K562 (cell line): Measurements from ENCODE around the gene MDK. TPM values are rescaled to one million over a fixed set of nuclear protein-coding genes. Genes with fewer than 3 reads are reported as not detected.

Source experiments
- GABPB1 ChIP-seq: sonication (generic); formaldehyde crosslinking; IDR thresholded peaks from 2 replicates; pipeline ENCODE4 v1.8.0; 2022; ENCODE audit warnings: mild to moderate bottlenecking, missing genetic modification reagents
- HCFC1 ChIP-seq: IDR thresholded peaks from 2 replicates; pipeline ENCODE4 v1.6.1; 2012; ENCODE audit warnings: low read depth, low read length, improper control_type of control experiment
- HDAC2 ChIP-seq: fragments of 450-650 bp; IDR thresholded peaks from 2 replicates; pipeline ENCODE4 v1.6.1; 2016; ENCODE audit warnings: mild to moderate bottlenecking
- MTA2 ChIP-seq: fragments of 450-650 bp; IDR thresholded peaks from 2 replicates; pipeline ENCODE4 v1.6.1; 2016; ENCODE audit warnings: low read depth
- PHB ChIP-seq: fragments of 250-450 bp; sonication (Bioruptor Pico); IDR thresholded peaks from 2 replicates; pipeline ENCODE4 v1.5.0; 2021
- PHF8 ChIP-seq: fragments of 200-600 bp; sonication (generic); IDR thresholded peaks from 2 replicates; pipeline ENCODE4 v1.6.1; 2012; ENCODE audit warnings: mixed run types, mild to moderate bottlenecking, inconsistent platforms, low read length, moderate library complexity, borderline replicate concordance
- POLR2B ChIP-seq: fragments of 450-650 bp; IDR thresholded peaks from 2 replicates; pipeline ENCODE4 v1.6.1; 2018; ENCODE audit warnings: low read depth; ENCODE audit not compliant: partially characterized antibody
- POLR2G ChIP-seq: fragments of 200-400 bp; formaldehyde crosslinking; IDR thresholded peaks from 2 replicates; pipeline ENCODE4 v1.6.1; 2017; ENCODE audit warnings: low read depth, mild to moderate bottlenecking, antibody characterized with exemption, low read length, moderate library complexity
- PURB ChIP-seq: sonication (generic); formaldehyde crosslinking; IDR thresholded peaks from 2 replicates; pipeline ENCODE4 v1.9.0; 2021; ENCODE audit warnings: low read depth, mild to moderate bottlenecking, missing genetic modification reagents
- RBM17 ChIP-seq: fragments of 200-400 bp; formaldehyde crosslinking; IDR thresholded peaks from 2 replicates; pipeline ENCODE4 v1.6.1; 2017; ENCODE audit warnings: low read depth, mild to moderate bottlenecking, low read length, borderline replicate concordance
- TRIM24 ChIP-seq, 2 experiments: fragments of 450-650 bp; IDR thresholded peaks; 2 replicates each; pipeline ENCODE4 v1.6.1; 2016
- ZFP30 ChIP-seq: fragments of 250-450 bp; sonication (Bioruptor Pico); IDR thresholded peaks from 2 replicates; pipeline ENCODE4 v1.8.0; 2022; ENCODE audit warnings: moderate library complexity, mild to moderate bottlenecking, inconsistent platforms, borderline replicate concordance
- ZNF41 ChIP-seq: fragments of 250-450 bp; sonication (Bioruptor Pico); conservative IDR thresholded peaks from 2 replicates; pipeline ENCODE4 v1.4.0; 2020; ENCODE audit warnings: mild to moderate bottlenecking
- ZNF707 ChIP-seq: fragments of 250-450 bp; sonication (Bioruptor Pico); conservative IDR thresholded peaks from 2 replicates; pipeline ENCODE4 v1.8.0; 2022; ENCODE audit warnings: inconsistent platforms, mild to moderate bottlenecking, moderate library complexity
- polyA plus RNA-seq, 8 experiments: library from polyadenylated mRNA; depleted of rRNA in 4 of 8; stranded (reverse) in 5 of 8; unstranded in 3 of 8; fragments of >200 nt; fragmentation: Nextera tagmentation in 2 of 8; fragmentation: Illumina TruSeq in 1 of 8; extraction: Ambion mirVana in 2 of 8; extraction: Trizol in 1 of 8; gene quantifications; 2 replicates each; pipeline versions ENCODE4 v1.2.1 to v1.2.3, GENCODE V29; 2011 to 2014; ENCODE audit warnings: inconsistent platforms in 1 of 8, missing spikeins in 1 of 8
- total RNA-seq, 7 experiments: library from RNA; depleted of rRNA in 6 of 7; stranded (reverse); fragments of >200 nt in 6 of 7; fragmentation: Illumina TruSeq in 2 of 7; extraction: Trizol in 2 of 7; gene quantifications; 2 replicates each; pipeline versions ENCODE4 v1.2.1 to v1.2.3, GENCODE V29; 2011 to 2021; ENCODE audit warnings: low replicate concordance in 1 of 7
- TF ChIP-seq, protein P1 (sequence below): fragments of 250-450 bp; sonication (Bioruptor Pico); IDR thresholded peaks from 2 replicates; pipeline ENCODE4 v1.5.0; 2021; ENCODE audit warnings: mild to moderate bottlenecking, moderate library complexity
- TF ChIP-seq, protein P2 (sequence below): sonication (generic); formaldehyde crosslinking; IDR thresholded peaks from 2 replicates; pipeline ENCODE4 v1.8.1; 2022; ENCODE audit warnings: missing genetic modification reagents
- TF ChIP-seq, protein P3 (sequence below): sonication (generic); formaldehyde crosslinking; IDR thresholded peaks from 2 replicates; pipeline ENCODE4 v1.9.0; 2022; ENCODE audit warnings: mild to moderate bottlenecking, missing genetic modification reagents

Gene MDK
- total and polyA plus RNA-seq, 9 of the 15 experiments (the other 6 are each of a cell fraction or from before 2014, with no cell fraction given) = 20.7 to 700 (median 350) TPM

DNA sequence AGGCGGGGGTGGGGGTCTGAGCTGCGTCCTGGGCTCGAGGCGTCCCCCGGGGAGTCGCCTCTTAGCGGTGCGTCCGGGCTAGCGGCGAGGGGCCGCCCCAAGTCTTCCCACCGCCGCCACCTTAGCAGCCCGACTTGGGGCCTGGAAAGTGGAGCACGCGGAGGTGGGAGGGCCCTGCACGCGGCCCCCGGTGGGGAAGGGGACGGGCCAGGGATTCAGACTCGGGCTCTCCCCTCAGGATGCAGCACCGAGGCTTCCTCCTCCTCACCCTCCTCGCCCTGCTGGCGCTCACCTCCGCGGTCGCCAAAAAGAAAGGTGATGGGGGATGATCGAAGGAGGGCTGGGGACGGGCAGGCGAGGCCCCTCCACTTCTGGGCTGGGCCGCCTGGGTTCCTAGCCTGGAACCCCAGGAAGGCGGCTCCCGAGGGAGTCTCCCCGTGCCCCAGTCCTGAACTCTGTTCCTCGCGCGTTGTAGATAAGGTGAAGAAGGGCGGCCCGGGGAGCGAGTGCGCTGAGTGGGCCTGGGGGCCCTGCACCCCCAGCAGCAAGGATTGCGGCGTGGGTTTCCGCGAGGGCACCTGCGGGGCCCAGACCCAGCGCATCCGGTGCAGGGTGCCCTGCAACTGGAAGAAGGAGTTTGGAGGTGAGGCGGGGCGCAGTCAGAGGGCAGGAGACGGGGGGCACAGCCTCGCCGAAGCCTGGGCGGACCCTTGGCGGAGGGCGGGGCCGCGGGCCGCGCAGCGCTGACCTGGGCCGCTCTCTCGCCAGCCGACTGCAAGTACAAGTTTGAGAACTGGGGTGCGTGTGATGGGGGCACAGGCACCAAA, 563 bp downstream of the MDK start (continued):
- no peak for TF ChIP-seq MTA2
- TF ChIP-seq POLR2B = no peak
- no peak for TF ChIP-seq PURB (CRISPR knock-in tag)
- TF ChIP-seq, protein P1, sequence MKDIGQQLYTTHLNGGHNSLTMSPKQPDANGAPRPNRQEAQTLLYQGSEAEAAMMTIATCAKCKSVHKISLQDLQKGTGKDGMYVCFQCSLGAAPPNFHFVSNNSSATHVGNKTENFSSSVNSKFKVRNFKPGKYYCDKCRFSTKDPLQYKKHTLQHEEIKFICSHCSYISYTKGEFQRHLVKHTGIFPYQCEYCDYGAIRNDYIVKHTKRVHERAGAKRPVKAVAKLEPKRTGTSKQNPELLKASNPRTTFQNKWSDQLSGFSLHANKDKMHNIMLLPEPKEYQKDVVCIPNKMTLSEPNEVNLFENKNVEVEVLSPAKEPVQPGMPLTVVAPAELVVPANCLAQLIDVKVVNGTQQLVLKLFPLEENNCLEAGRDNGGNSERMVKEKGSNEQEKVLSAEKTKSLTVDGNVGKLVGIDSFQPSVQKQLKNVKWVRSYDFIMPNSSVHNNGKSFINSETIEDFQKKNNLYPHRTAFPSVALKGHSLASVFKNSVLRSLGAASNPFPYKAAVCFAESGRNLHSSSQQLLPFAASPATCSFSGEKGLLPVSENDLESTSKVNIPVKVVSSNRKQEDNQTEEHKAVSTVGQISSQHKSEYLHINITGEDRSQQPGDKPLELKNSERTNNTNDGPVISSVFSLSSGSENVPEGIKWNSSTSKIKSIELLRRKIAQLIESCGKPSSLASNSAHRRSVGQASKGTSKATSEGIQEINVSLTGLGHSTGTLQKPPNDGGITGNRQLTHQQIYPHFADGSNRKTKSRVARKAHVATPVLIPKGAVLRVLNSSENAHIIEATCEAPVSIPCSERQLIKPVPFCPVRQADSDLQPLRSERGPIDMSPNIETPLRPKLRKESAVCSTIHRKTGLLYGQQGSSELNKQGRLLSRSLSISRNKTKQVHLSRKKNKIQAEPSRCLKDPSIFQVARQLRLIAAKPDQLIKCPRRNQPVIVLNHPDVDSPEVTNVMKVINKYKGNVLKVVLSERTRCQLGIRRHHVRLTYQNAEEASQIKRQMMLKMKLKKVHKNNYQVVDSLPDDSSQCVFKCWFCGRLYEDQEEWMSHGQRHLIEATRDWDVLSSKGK (CRISPR knock-in tag) = no peak
- no peak for TF ChIP-seq RBM17
- no peak for TF ChIP-seq HCFC1
- no peak for TF ChIP-seq ZNF41 (CRISPR knock-in tag)
- peak; percentile 68 for TF ChIP-seq GABPB1 (CRISPR knock-in tag)
- TF ChIP-seq, protein P2, sequence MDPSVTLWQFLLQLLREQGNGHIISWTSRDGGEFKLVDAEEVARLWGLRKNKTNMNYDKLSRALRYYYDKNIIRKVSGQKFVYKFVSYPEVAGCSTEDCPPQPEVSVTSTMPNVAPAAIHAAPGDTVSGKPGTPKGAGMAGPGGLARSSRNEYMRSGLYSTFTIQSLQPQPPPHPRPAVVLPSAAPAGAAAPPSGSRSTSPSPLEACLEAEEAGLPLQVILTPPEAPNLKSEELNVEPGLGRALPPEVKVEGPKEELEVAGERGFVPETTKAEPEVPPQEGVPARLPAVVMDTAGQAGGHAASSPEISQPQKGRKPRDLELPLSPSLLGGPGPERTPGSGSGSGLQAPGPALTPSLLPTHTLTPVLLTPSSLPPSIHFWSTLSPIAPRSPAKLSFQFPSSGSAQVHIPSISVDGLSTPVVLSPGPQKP = no peak
- TF ChIP-seq TRIM24 (IDR thresholded peaks at IDR 0.05) = no peak
- TF ChIP-seq, protein P3, sequence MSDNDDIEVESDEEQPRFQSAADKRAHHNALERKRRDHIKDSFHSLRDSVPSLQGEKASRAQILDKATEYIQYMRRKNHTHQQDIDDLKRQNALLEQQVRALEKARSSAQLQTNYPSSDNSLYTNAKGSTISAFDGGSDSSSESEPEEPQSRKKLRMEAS (CRISPR knock-in tag) = peak; percentile 75
- TF ChIP-seq ZNF707 (CRISPR knock-in tag) = no peak
- peak; percentile 79 for TF ChIP-seq POLR2G
- TF ChIP-seq ZFP30 (CRISPR knock-in tag) = no peak
- peak; percentile 63 for TF ChIP-seq HDAC2
- peak; percentile 41; the same call in 1 of the 2 replicates for TF ChIP-seq PHF8
- 0 out of 2 replicates have a peak, but pooled peaks have one; percentile 11 for TF ChIP-seq PHB (CRISPR knock-in tag)
